Sigmoid colon (tissue), 4 donors: ENCODE results near the gene TRIM52.

Source experiments
- EP300 ChIP-seq, 4 donors: sonication (generic); formaldehyde crosslinking; IDR thresholded peaks; one replicate each; pipeline ENCODE4 v1.6.1; 2017; ENCODE audit warnings: antibody characterized with exemption in 4 of 4
- POLR2A ChIP-seq, 2 donors: fragments of 450-650 bp; IDR thresholded peaks; one replicate each; pipeline ENCODE4 v1.6.1; 2016; ENCODE audit warnings: antibody characterized with exemption in 2 of 2, mild to moderate bottlenecking in 2 of 2, moderate library complexity in 2 of 2
- POLR2AphosphoS5 ChIP-seq, 4 donors: sonication (generic); formaldehyde crosslinking; IDR thresholded peaks; one replicate each; pipeline ENCODE4 v1.6.1; 2017; ENCODE audit warnings: antibody characterized with exemption in 4 of 4
- TF ChIP-seq, protein P1 (sequence below), 4 experiments: fragments of 450-650 bp in 3 of 4; fragments of 200-600 bp in 1 of 4; IDR thresholded peaks; one replicate each; pipeline ENCODE4 v1.5.1; 2016 to 2019; ENCODE audit warnings: antibody characterized with exemption in 4 of 4, mild to moderate bottlenecking in 3 of 4, moderate library complexity in 2 of 4

- TF ChIP-seq, protein P1, sequence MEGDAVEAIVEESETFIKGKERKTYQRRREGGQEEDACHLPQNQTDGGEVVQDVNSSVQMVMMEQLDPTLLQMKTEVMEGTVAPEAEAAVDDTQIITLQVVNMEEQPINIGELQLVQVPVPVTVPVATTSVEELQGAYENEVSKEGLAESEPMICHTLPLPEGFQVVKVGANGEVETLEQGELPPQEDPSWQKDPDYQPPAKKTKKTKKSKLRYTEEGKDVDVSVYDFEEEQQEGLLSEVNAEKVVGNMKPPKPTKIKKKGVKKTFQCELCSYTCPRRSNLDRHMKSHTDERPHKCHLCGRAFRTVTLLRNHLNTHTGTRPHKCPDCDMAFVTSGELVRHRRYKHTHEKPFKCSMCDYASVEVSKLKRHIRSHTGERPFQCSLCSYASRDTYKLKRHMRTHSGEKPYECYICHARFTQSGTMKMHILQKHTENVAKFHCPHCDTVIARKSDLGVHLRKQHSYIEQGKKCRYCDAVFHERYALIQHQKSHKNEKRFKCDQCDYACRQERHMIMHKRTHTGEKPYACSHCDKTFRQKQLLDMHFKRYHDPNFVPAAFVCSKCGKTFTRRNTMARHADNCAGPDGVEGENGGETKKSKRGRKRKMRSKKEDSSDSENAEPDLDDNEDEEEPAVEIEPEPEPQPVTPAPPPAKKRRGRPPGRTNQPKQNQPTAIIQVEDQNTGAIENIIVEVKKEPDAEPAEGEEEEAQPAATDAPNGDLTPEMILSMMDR (IDR thresholded peaks at IDR 0.05), result no peak
- no peak for TF ChIP-seq POLR2A (IDR thresholded peaks at IDR 0.05)
- no peak for TF ChIP-seq EP300 (IDR thresholded peaks at IDR 0.05)
- TF ChIP-seq POLR2AphosphoS5 (IDR thresholded peaks at IDR 0.05), result no peak
Measured at GRCh38 chr5:181217111-181217802, 43.7 kb downstream of the TRIM52 start.
